GM12892 (cell line): ENCODE results near the gene MRPL3.

Experiments used
- DNase-seq: peaks from one replicate; pipeline ENCODE4 v3.0.0; 2011; ENCODE audit not compliant: insufficient read length
- FAIRE-seq: peaks from 2 replicates; lab custom pipeline; 2011; peaks lifted over from hg19 to GRCh38; lab: Jason Lieb, UNC
- POLR2A ChIP-seq: IDR thresholded peaks from 2 replicates; pipeline ENCODE4 v1.6.1; 2011; ENCODE audit warnings: low read depth, low read length, control low read depth
- POLR2AphosphoS5 ChIP-seq: IDR thresholded peaks from 2 replicates; pipeline ENCODE4 v1.6.1; 2011; ENCODE audit warnings: low read depth, low read length, control low read depth
- TAF1 ChIP-seq: IDR thresholded peaks from 2 replicates; pipeline ENCODE4 v1.6.1; 2011; ENCODE audit warnings: low read depth, mild to moderate bottlenecking, control low read depth, low read length, borderline replicate concordance

Gene MRPL3

DNA sequence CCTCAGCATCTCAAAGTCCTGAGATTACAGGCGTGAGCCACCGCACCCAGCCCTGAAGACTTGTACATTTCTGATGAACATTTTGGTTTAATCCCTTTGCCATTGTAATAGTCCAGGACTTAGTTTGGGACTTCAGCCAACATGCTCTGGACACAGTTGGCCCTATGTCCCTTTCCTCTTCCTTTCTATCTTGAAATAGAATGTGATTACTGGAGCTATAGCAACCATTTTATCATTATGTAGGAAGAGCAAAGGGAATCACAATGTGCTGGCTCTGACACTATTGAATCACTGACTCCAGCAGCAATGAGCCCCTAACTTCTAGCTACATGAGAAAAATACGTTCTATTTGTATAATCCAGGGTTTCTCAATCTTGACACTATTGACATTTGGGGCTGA, 34.8 kb upstream of the MRPL3 start:
- peak; percentile 5 for FAIRE-seq
- no peak for DNase-seq
- TF ChIP-seq POLR2AphosphoS5 (no peak), TAF1 (no peak), POLR2A (no peak)

DNA sequence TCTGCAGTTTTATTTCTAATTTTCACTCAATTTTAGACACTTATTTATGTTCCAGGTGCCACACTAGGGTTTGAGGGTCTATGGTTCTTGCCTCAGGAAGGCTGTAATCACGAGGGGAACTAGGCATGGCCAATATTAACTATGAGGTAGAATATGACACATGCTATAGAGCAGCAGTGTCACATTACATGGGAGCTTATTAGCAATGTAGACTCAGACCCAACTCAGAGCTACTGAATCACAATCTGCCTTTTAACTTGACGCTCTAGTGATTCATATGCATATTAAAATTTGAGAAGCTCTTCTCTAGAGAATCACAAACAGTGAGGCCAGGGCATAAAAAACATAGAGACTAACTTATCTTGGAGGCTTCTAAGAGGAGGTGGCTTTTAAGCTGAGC, 32.8 kb upstream of the MRPL3 start:
- no peak for FAIRE-seq
- no peak for DNase-seq
- TF ChIP-seq TAF1 (no peak), POLR2A (no peak), POLR2AphosphoS5 (no peak)

DNA sequence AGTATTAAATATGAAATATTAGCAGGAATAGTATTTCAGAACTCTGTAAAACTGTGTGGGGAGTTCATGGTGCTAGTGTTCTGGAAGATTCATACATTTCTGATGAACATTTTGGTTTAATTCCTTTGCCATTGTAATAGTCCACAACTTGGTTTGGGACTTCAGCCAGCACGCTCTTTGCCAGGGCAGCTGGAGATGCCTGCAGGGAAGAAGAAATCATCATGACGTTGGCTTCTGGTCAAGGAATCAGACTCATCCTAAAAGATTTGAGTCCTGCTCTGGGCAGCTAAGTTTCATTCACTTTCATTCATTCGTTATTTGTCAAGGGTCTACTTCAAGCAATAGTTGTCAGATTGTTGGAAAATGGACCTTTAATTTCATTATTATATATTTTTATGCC, 32.4 kb upstream of the MRPL3 start:
- TF ChIP-seq POLR2A (no peak), POLR2AphosphoS5 (no peak), TAF1 (no peak)
- no peak for FAIRE-seq

DNA sequence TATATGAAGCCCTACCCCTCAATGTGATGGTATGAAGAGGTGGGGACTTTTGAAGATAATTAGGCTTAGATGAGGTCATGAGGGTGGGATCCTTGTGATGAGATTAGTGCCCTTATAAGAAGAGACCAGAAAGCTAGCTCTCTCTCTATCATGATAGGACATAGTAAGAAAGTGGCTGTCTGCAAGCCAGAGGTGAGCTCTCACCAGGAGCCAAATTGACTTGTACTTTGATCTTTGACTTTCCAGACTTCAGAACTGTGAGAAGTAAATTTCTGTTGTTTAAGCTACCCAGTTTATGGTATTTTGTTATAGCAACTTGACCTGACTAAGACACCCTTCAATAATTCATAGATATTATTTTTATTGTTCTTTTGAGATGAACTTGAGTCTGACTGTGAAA, 29.9 kb upstream of the MRPL3 start:
- TF ChIP-seq TAF1 (no peak), POLR2A (no peak), POLR2AphosphoS5 (no peak)
- FAIRE-seq, result no peak
- no peak for DNase-seq

More for the DNA sequence above, 32.4 kb upstream of the MRPL3 start:
- no peak for DNase-seq

DNA sequence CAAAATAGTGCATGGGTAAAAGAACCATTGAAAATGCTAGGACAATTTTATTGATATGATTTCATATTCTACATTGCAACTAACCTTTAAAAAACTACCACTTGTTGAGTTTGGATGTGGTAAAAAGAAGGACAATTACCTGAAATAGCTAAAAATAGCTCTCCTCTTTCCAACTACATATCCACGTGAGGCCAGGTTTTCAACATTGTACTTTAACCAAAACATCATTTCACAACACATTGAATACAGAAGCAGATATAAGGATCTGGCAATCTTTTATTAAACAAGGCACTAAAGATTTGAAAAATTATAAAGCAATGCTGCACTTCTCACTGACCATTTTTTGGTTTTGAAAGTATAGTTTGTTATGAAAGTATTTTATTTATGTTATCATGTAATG, 28.1 kb upstream of the MRPL3 start:
- TF ChIP-seq TAF1 (no peak), POLR2A (no peak), POLR2AphosphoS5 (no peak)
- DNase-seq (no peak), FAIRE-seq (no peak)

DNA sequence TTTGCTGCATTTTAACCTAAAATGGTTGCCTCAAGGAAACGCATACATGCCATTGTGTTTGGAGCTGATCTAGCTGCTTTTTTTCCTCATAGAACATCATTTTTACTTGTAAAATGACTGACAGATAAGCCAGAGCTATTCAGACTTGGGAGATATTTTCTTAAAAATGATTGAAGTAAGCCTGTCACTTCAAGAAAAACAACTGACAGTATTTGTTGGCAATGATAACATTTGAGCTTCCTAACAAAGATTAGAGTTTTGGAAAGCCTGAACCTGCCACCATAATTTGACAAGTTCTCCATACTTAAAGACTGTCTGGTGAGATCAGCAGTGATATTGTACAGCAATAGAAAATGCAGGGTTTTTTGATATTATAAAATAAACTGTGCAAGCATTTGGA, 27.6 kb upstream of the MRPL3 start:
- no peak for DNase-seq
- TF ChIP-seq POLR2A (no peak), POLR2AphosphoS5 (no peak), TAF1 (no peak)
- no peak for FAIRE-seq

DNA sequence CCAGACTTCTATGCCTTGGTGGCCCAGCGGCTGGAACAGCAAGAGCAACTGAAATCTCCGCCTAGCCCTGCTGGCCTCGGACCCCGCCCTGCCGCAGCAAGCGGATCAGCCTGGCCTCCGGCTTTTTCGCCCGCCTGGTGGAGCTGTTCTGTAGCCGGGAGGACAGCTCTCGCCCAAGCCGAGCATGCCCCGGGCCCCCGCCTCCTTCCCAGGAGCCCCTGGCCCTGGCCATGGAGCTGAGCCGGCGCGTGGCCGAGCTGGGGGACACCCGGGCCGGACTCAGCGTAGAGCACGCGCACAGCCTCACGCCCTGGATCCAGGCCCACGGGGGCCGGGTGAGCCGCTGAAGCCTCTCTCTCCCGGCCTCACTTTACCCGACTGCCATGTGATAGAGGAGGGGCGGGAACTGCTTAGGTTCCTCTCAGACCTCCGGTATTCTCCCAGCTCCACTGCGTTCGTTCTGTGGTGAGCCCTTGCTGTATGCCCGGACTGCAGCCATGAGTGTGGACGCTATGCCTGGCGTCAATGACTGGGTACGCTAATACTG, 24.1 kb upstream of the MRPL3 start:
- FAIRE-seq (no peak), DNase-seq (no peak)
- no peak for TF ChIP-seq TAF1
- TF ChIP-seq POLR2A, result no peak
- no peak for TF ChIP-seq POLR2AphosphoS5

DNA sequence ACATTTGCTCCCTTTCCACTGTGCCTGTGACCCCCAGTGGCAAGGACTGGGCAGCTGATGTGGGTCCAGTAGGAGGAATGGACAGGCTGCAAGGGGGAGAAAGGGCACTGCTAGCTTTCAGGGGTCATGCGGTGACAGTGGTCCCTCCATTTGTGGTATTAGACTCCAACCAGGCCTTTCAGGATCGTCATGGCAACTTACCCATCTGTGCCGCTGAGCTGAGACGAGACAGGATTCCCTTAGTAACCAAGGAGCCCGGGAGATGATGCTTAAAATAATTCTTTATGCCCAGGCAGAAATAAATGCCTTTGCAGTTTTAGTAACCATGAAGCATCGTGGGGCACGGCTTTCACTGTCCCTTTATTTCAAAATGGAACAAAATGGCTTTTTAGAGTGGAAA, 15.9 kb upstream of the MRPL3 start:
- DNase-seq, result no peak
- no peak for FAIRE-seq
- no peak for TF ChIP-seq TAF1
- no peak for TF ChIP-seq POLR2A
- TF ChIP-seq POLR2AphosphoS5, result no peak

DNA sequence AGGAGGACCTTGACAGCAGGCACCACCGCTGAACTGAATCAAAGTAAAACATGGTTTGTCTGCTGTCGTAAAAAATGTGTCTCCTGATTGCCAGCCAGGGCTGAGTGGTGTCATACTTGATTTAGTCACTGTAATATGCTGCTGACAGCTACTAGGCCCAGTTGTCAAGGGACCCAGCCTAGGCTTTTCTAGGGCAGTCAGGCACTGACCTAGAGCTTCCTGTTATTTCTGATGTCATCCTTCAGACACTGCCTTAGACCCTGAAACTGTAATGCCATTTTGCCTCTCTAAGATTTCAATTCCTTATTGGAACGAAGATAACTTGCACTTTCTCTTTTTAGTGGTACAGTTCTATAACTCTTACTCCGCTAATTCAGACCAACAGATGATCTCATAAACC, 2.6 kb upstream of the MRPL3 start:
- no peak for FAIRE-seq
- TF ChIP-seq TAF1 (no peak), POLR2AphosphoS5 (no peak), POLR2A (no peak)
- no peak for DNase-seq

DNA sequence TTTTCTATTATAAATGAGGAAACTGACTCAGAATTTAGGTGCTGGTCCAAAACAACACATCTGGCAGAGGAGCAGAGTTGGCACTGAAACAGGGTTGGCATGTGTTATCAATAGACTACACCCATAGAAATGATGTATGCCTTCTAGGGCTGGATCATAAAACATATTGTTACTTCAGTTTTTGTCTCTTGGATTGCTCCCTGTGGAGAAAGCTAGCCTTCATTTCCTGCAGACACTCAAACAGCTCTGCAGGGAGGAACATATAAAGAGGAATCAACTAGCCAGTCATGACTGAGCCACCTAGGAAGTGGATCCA, 507 bp upstream of the MRPL3 start:
- DNase-seq (no peak), FAIRE-seq (no peak)

DNA sequence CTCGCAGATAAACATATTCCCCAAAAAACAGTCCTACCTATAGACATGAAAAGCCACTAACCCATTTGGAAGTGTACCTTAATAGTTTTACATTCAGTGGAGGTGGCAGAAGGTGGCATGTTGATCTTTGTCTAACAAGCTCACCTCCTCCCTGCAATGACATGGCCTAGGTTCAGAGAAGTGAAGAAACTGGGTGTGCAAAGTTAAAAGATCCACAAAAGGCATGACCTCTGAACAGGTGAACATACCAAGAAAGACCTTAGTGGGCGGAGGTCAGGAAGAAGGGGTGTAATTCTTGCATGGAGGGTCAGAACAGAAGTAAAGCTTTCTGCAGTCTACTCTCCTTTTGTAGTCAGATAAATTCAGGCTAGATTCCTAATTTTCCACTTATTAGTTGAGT, 822 bp downstream of the MRPL3 start:
- FAIRE-seq (peak; percentile 9), DNase-seq (no peak)
- TF ChIP-seq POLR2A (no peak), POLR2AphosphoS5 (no peak), TAF1 (no peak)

More for the DNA sequence above, 507 bp upstream of the MRPL3 start:
- TF ChIP-seq POLR2AphosphoS5 (no peak), TAF1 (no peak), POLR2A (no peak)

DNA sequence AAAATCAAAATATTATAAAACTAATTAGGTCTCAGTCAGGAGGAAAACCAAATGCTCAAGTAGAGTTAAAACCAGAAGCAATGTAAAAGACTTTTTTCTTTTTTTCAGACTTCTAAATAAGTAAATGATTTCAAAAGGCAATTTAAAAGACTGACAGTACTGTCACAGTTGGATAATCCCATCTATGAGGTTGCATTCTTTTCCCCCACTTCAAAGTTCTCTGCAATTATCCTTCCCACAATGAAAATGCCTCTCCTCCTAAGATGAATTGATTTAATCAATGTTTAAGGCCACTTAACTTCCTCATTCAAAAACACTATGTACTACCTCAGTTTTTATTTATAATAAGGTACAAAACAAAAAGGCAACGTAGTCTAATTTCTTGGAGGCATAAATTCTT, 8.1 kb downstream of the MRPL3 start:
- no peak for TF ChIP-seq TAF1
- TF ChIP-seq POLR2AphosphoS5, result no peak
- no peak for TF ChIP-seq POLR2A
- no peak for DNase-seq
- FAIRE-seq, result no peak
